ENCODE measurements around the gene CHRNA4. TPM values are rescaled to one million over a fixed set of nuclear protein-coding genes. Genes with fewer than 3 reads are reported as not detected.

Gene CHRNA4
- total and polyA plus RNA-seq, 2 of the 4 experiments (the other 2 are of a cell fraction): not detected

DNA sequence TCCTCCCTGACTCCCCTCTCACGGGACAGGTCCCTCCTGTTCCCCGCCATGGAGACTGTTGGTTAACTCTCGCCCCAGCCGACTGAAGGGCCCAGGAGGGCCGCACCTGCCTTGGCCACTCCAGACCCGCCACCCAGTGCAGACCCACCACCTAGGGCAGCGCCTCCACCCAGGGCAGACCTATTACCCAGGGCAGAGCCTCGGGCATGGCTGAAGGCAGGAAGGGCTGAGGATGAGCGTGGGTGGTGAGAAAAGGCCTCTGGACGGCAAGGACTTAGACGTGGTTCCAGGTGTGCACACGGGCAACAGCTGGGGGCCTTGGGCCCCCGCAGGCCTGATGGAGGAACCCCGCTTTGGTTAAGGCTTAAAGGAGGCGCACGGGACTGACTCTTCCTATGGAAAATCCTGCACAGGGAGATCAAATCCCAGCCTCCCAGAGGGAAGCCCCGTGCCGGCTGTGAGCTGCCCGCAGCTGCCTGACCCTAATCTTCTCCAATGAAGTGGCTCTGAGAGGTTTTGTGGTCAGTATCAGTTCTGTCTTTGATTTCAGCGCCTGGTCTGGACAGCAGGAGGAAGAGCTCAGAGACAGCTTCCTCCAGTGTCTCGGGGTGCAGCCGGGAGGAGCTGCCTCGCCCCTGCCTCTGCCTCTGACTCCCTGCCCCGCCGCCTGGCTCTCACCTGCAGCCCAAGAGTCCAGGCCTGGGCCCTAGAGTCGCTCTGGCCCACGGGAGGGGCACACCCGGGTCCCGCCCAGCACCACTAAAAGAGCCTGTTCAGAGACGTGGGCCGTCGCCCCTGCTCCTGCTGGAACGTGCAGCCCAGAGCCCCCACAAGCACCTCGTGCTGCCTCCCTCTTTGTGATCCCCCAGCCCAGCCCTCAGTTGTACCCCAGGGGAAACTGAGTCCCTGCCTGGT, 12.1 kb upstream of the CHRNA4 start:
- Histone ChIP-seq H3K9ac (ENCODE audit: low read depth, low read length) (no peak overlapping the region), H3K4me1 (ENCODE audit: control insufficient read depth, insufficient read depth, low read length) (no peaks in the 10 kb centered on the region), H3K23ac (ENCODE audit: low read depth, low read length) (no peak overlapping the region), H2BK5ac (ENCODE audit: low read depth, low read length, poor library complexity, severe bottlenecking) (no peak overlapping the region), H3K9me1 (ENCODE audit: insufficient read depth, low read length) (no peaks in the 10 kb centered on the region), H3K27me3 (ENCODE audit: control insufficient read depth, insufficient read depth, low read length) (peaks cover 69% of the 10 kb centered on the region), H2AK5ac (ENCODE audit: low read depth, low read length) (no peak overlapping the region), H2AK9ac (replicated peaks; ENCODE audit: low read depth, low read length, poor library complexity) (peak overlapping the region; percentile 42), H3K56ac (ENCODE audit: extremely low read depth, insufficient read depth, low read length) (no peak overlapping the region), H2BK15ac (ENCODE audit: low read depth, low read length) (no peak overlapping the region), H3K36me3 (ENCODE audit: control insufficient read depth, insufficient read depth, low read length) (no peaks in the 10 kb centered on the region), H3K14ac (replicated peaks; ENCODE audit: low read depth, low read length) (no peak overlapping the region), H3K27ac (ENCODE audit: insufficient read depth, low read length) (no peak overlapping the region), H2AFZ (replicated peaks; ENCODE audit: low read length, poor library complexity) (no peak overlapping the region), H2BK20ac (ENCODE audit: low read depth, low read length) (no peak overlapping the region), H3K4me2 (ENCODE audit: low read depth, low read length) (no peak overlapping the region), H4K8ac (ENCODE audit: low read depth in 2 of 2, low read length in 2 of 2) (no peak overlapping the region), H3K4me3 (ENCODE audit: insufficient read depth, low read depth, low read length) (no peak overlapping the region), H4K5ac (ENCODE audit: low read depth, low read length) (no peak overlapping the region), H3K4ac (ENCODE audit: low read depth, low read length) (no peak overlapping the region), H4K91ac (ENCODE audit: insufficient read depth, low read depth, low read length) (no peak overlapping the region), H4K20me1 (ENCODE audit: insufficient read depth, low read length) (peaks cover 4% of the 10 kb centered on the region; the same call in 1 of the 2 replicates), H2BK120ac (ENCODE audit: low read depth, low read length) (no peak overlapping the region), H3K79me1 (ENCODE audit: low read depth in 1 of 2, low read length in 2 of 2) (no peaks in the 10 kb centered on the region), H3K9me3 (ENCODE audit: control insufficient read depth, insufficient read depth, low read length) (no peaks in the 10 kb centered on the region), H3K18ac (ENCODE audit: low read depth, low read length) (no peak overlapping the region)
- dilution Hi-C loops (cut with HindIII; ENCODE audit: low sequenced_read_pairs, unreplicated experiment) (no loop called here), in situ Hi-C loops (cut with MboI; ENCODE audit: low sequenced_read_pairs) (no loop called here), intact Hi-C loops (cut with micrococcal nuclease) (no loop called here)
- BruUV-seq (replicated peaks): no TSS peak
- DNase-seq (no peak), ATAC-seq (ENCODE audit: low read depth) (no peak)
- 26% methylated on average over 18 of the region's 34 CpGs; no CpG with 5 or more reads in 1 of the 2 experiments for WGBS, 2 experiments (ENCODE audit: extremely low coverage in 2 of 2, insufficient read length in 1 of 2)
- ChIA-PET POLR2A (ENCODE audit: unreplicated experiment) (no interaction called here), CTCF (no interaction called here)
- TF ChIP-seq CTCF (conservative IDR thresholded peaks at IDR 0.05; ENCODE audit: low read depth, low read length) (no peak), BHLHE40 (IDR thresholded peaks at IDR 0.05; ENCODE audit: low read depth, low read length) (no peak), CHD1 (IDR thresholded peaks at IDR 0.05; ENCODE audit: low read depth, low read length) (no peak), FOS (IDR thresholded peaks at IDR 0.05; ENCODE audit: low read depth, low read length) (no peak), RFX5 (IDR thresholded peaks at IDR 0.05; ENCODE audit: low read depth, low read length) (no peak), SMC3 (IDR thresholded peaks at IDR 0.05; ENCODE audit: low read depth, low read length) (no peak)
